Caco-2 (cell line): Measurements from ENCODE around the gene KRTAP10-8. TPM values are rescaled to one million over a fixed set of nuclear protein-coding genes. Genes with fewer than 3 reads are reported as not detected.

Experiments
- Bru-seq: library from RNA; stranded (reverse); fragments of 400-500 nt; gene quantifications from one replicate; lab custom pipeline; 2021; lab: Mats Ljungman, UMichigan
- BruChase-seq, 2 experiments: library from RNA; stranded (reverse); fragments of 400-500 nt; gene quantifications; one replicate each; lab custom pipeline; 2021; lab: Mats Ljungman, UMichigan
- BruUV-seq: library from RNA; stranded (reverse); fragments of 400-500 nt; replicated peaks from 2 replicates; lab custom pipeline; 2021; lab: Mats Ljungman, UMichigan
- CTCF ChIA-PET: fragments of 300-600 bp; sonication (Branson Sonifier 250); formaldehyde crosslinking; loops from one replicate; lab custom pipeline; 2022; ENCODE audit warnings: antibody characterized with exemption; lab: Charles Lee
- POLR2A ChIA-PET: fragments of 300-600 bp; sonication (Branson Sonifier 250); formaldehyde crosslinking; loops from one replicate; lab custom pipeline; 2022; ENCODE audit warnings: antibody characterized with exemption; lab: Charles Lee
- DNase-seq, 2 experiments: peaks; one replicate each; pipeline versions ENCODE4 v3.0.0 to v3.0.0-alpha.2; 2020 to 2022
- H3K27me3 ChIP-seq: replicated peaks from 2 replicates; pipeline ENCODE4 v1.6.0; 2011; ENCODE audit warnings: low read length; ENCODE audit not compliant: control insufficient read depth, insufficient read depth
- H3K36me3 ChIP-seq: 2 replicates; pipeline ENCODE4 v1.5.1; 2011; ENCODE audit warnings: low read length; ENCODE audit not compliant: control insufficient read depth, insufficient read depth
- H3K4me1 ChIP-seq: fragments of 250-450 bp; sonication (Bioruptor Pico); 2 replicates; pipeline ENCODE4 v1.5.1; 2020; ENCODE audit warnings: mild to moderate bottlenecking
- H3K4me3 ChIP-seq: 2 replicates; pipeline ENCODE4 v1.5.1; 2011; ENCODE audit warnings: low read depth, mild to moderate bottlenecking, control low read depth, low read length
- H3K9me3 ChIP-seq: fragments of 250-450 bp; sonication (Bioruptor Pico); 2 replicates; pipeline ENCODE4 v1.5.1; 2020; ENCODE audit warnings: mild to moderate bottlenecking, moderate library complexity
- H3K27ac Mint-ChIP-seq: one replicate; pipeline ENCODE4 v1.8.0; 2022; ENCODE audit warnings: mixed read lengths; ENCODE audit not compliant: unreplicated experiment
- H3K27me3 Mint-ChIP-seq: one replicate; pipeline ENCODE4 v1.8.0; 2022; ENCODE audit warnings: mixed read lengths; ENCODE audit not compliant: insufficient read depth, unreplicated experiment
- H3K36me3 Mint-ChIP-seq: one replicate; pipeline ENCODE4 v1.8.0; 2022; ENCODE audit warnings: mild to moderate bottlenecking, mixed read lengths; ENCODE audit not compliant: insufficient read depth, unreplicated experiment
- H3K4me1 Mint-ChIP-seq: one replicate; pipeline ENCODE4 v1.8.0; 2022; ENCODE audit warnings: low read depth, mixed read lengths; ENCODE audit not compliant: unreplicated experiment
- H3K4me3 Mint-ChIP-seq: one replicate; pipeline ENCODE4 v1.8.0; 2022; ENCODE audit warnings: mild to moderate bottlenecking, moderate library complexity, mixed read lengths; ENCODE audit not compliant: unreplicated experiment
- H3K9me3 Mint-ChIP-seq: one replicate; pipeline ENCODE4 v1.8.0; 2022; ENCODE audit warnings: mixed read lengths; ENCODE audit not compliant: unreplicated experiment
- CTCF ChIP-seq, 2 experiments: fragments of 200-600 bp in 1 of 2; IDR thresholded peaks; 1 replicate in 1 of 2; 2 replicates in 1 of 2; pipeline versions ENCODE4 v1.5.1 to v1.8.0; 2011 to 2022; ENCODE audit warnings: antibody characterized with exemption in 1 of 2, control low read depth in 1 of 2, inconsistent platforms in 1 of 2, low read depth in 1 of 2, low read length in 1 of 2, mild to moderate bottlenecking in 1 of 2, moderate library complexity in 1 of 2; ENCODE audit not compliant: insufficient read depth in 1 of 2, severe bottlenecking in 1 of 2, unreplicated experiment in 1 of 2
- intact Hi-C: fragments of 100-400 bp; cut with micrococcal nuclease; formaldehyde crosslinking; loops from one replicate; pipeline ENCODE4 v1.10.0; 2022; ENCODE audit not compliant: unreplicated experiment
- long read RNA-seq: library from polyadenylated mRNA; stranded (forward); transcript quantifications from one replicate; pipeline ENCODE4 v2.0.0, GENCODE V29; 2022
- total RNA-seq: library from RNA; stranded (reverse); gene quantifications from 2 replicates; pipeline ENCODE4 v1.2.3, GENCODE V29; 2022

KRTAP10-8 gene
- total RNA-seq (not detected in 2 replicates), Bru-seq, nascent RNA (not detected), BruChase-seq, experiment 1, labeled RNA remaining after a 2-hour chase (not detected), BruChase-seq, experiment 2, labeled RNA remaining after a 6-hour chase (not detected)
- long read RNA-seq = 0 reads

- no peak for TF ChIP-seq CTCF (IDR thresholded peaks at IDR 0.05; ENCODE audit: insufficient read depth in 1 of 2, low read depth in 1 of 2, low read length in 1 of 2, severe bottlenecking in 1 of 2, unreplicated experiment in 1 of 2)
- 0 out of 2 replicates have a peak, but pooled peaks cover 5% of the 10 kb centered on the region for H3K9me3 ChIP-seq
- H3K9me3 Mint-ChIP-seq = peaks cover 41% of the 10 kb centered on the region
- no peak for DNase-seq
- POLR2A ChIA-PET = no interaction called here
- BruUV-seq = no TSS peak
- no peak within 1 kb of the TSS for H3K27ac Mint-ChIP-seq
- no peaks in the 10 kb centered on the region for H3K36me3 Mint-ChIP-seq
- no peaks in the 10 kb centered on the region for H3K36me3 ChIP-seq
- H3K4me1 Mint-ChIP-seq = no peaks in the 10 kb centered on the region
- peaks cover 6% of the 10 kb centered on the region for H3K27me3 Mint-ChIP-seq
- no peak within 1 kb of the TSS for H3K4me3 Mint-ChIP-seq
- no peak within 1 kb of the TSS for H3K4me3 ChIP-seq
- no peaks in the 10 kb centered on the region for H3K27me3 ChIP-seq
- intact Hi-C loops = no loop called here
- H3K4me1 ChIP-seq = no peaks in the 10 kb centered on the region
- CTCF ChIA-PET = no interaction called here
Observed at GRCh38 chr21:44612029-44612486, at the start of gene KRTAP10-8. Gene KRTAP10-8, plus strand, starts transcription at chr21:44612079. Its CDS starts 22 bp downstream, at chr21:44612101.

DNA sequence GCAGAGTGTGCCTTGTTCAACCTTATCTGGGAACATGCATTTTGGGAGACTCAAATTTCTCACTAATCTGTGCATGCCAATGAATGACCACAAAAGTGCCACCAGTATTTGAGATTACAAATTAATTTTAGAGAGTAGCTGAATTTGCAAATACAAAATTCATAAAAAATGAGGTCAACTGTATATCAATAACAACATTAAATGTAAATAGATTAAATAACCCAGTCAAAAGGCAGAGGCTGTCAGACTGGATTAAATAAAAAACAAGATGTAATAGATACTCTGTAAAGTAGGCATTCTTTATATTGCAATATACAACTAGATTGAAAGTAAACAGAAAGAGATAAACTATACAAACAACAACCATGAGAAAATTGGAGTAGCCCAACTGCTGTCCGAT lies 47.8 kb upstream of the KRTAP10-8 start:
- intact Hi-C loops = no loop called here
- Mint-ChIP-seq H3K4me1 (no peaks in the 10 kb centered on the region), H3K9me3 (no peaks in the 10 kb centered on the region), H3K36me3 (no peaks in the 10 kb centered on the region), H3K27me3 (peaks cover 15% of the 10 kb centered on the region), H3K4me3 (no peak overlapping the region), H3K27ac (no peak overlapping the region)
- H3K27me3 ChIP-seq = no peaks in the 10 kb centered on the region
- ChIA-PET POLR2A (no interaction called here), CTCF (no interaction called here)
- DNase-seq = no peak
- no peaks in the 10 kb centered on the region for H3K36me3 ChIP-seq
- H3K4me3 ChIP-seq = no peak overlapping the region
- H3K9me3 ChIP-seq = 0 out of 2 replicates have a peak, but pooled peaks cover 8% of the 10 kb centered on the region
- no peaks in the 10 kb centered on the region for H3K4me1 ChIP-seq
- BruUV-seq = no TSS peak
- no peak for TF ChIP-seq CTCF (IDR thresholded peaks at IDR 0.05; ENCODE audit: insufficient read depth in 1 of 2, low read depth in 1 of 2, low read length in 1 of 2, severe bottlenecking in 1 of 2, unreplicated experiment in 1 of 2)

- Mint-ChIP-seq H3K9me3 (peaks cover under 1% of the 10 kb centered on the region), H3K36me3 (no peaks in the 10 kb centered on the region), H3K4me3 (no peak overlapping the region), H3K27me3 (peaks cover 17% of the 10 kb centered on the region), H3K27ac (no peak overlapping the region), H3K4me1 (no peaks in the 10 kb centered on the region)
- no TSS peak for BruUV-seq
- H3K4me3 ChIP-seq = no peak overlapping the region
- DNase-seq = no peak
- intact Hi-C loops = no loop called here
- no peaks in the 10 kb centered on the region for H3K27me3 ChIP-seq
- H3K9me3 ChIP-seq = 0 out of 2 replicates have a peak, but pooled peaks cover 8% of the 10 kb centered on the region
- POLR2A ChIA-PET = no interaction called here
- TF ChIP-seq CTCF (IDR thresholded peaks at IDR 0.05; ENCODE audit: insufficient read depth in 1 of 2, low read depth in 1 of 2, low read length in 1 of 2, severe bottlenecking in 1 of 2, unreplicated experiment in 1 of 2) = no peak
- no peaks in the 10 kb centered on the region for H3K4me1 ChIP-seq
- CTCF ChIA-PET = no interaction called here
- no peaks in the 10 kb centered on the region for H3K36me3 ChIP-seq
Observed at GRCh38 chr21:44564886-44565598, 46.8 kb upstream of the KRTAP10-8 start.
